ENCODE results near the gene PRRC2B. TPM values are rescaled to one million over a fixed set of nuclear protein-coding genes. Genes with fewer than 3 reads are reported as not detected.

Gene PRRC2B
- total and polyA plus RNA-seq, 11 donors = 59.9 to 193 (median 118) TPM

GRCh38 chr9:131386281-131386680 is 7.6 kb upstream of the PRRC2B start:
- no peaks in the 10 kb centered on the region for H3K36me3 ChIP-seq
- ATAC-seq = no peak
- 68 to 78% (median 76%) methylated on average over 6 of the region's 6 CpGs for WGBS, 4 donors
- no peak overlapping the region for H3K27ac ChIP-seq
- H3K9me3 ChIP-seq = no peaks in the 10 kb centered on the region
- no peaks in the 10 kb centered on the region for H3K27me3 ChIP-seq
- intact Hi-C loops (cut with DNase I) = loop anchor here in 1 of 10 donors (10.0 kb wide), 1 partner anchor 89 kb away; no protein-coding TSS in a partner anchor
- DNase-seq = no peak
- peaks cover 0 to 21% (median 12%) of the 10 kb centered on the region in 12 donors for H3K4me1 ChIP-seq
- no peak overlapping the region for H3K4me3 ChIP-seq
- no peak for TF ChIP-seq POLR2A (IDR thresholded peaks at IDR 0.05)
- TF ChIP-seq, protein P1, sequence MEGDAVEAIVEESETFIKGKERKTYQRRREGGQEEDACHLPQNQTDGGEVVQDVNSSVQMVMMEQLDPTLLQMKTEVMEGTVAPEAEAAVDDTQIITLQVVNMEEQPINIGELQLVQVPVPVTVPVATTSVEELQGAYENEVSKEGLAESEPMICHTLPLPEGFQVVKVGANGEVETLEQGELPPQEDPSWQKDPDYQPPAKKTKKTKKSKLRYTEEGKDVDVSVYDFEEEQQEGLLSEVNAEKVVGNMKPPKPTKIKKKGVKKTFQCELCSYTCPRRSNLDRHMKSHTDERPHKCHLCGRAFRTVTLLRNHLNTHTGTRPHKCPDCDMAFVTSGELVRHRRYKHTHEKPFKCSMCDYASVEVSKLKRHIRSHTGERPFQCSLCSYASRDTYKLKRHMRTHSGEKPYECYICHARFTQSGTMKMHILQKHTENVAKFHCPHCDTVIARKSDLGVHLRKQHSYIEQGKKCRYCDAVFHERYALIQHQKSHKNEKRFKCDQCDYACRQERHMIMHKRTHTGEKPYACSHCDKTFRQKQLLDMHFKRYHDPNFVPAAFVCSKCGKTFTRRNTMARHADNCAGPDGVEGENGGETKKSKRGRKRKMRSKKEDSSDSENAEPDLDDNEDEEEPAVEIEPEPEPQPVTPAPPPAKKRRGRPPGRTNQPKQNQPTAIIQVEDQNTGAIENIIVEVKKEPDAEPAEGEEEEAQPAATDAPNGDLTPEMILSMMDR (IDR thresholded peaks at IDR 0.05) = peak in 3 of 12 donors; percentile 7 to 26 (median 9)

DNA sequence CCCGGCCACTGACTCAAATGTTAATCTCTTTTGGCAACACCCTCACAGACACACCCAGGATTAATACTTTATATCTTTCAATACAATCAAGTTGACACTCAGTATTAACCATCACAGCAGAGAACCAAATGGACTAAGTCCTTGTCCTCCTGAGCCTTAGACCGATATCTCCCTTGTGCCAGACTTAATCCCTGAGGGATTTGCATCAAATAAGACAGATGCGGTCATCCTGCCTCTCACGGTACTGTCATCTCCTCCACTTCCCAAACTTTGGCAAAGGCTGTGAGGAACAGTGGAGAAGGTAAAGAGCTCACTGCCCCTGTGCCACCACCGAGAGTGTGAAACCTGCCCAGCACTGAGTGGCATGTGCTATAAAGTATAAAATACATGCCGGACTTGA is 6.5 kb upstream of the PRRC2B start:
- no peaks in the 10 kb centered on the region for H3K9me3 ChIP-seq
- peaks cover 0 to 19% (median 11%) of the 10 kb centered on the region in 12 donors for H3K4me1 ChIP-seq
- no peak overlapping the region for H3K4me3 ChIP-seq
- no peaks in the 10 kb centered on the region for H3K27me3 ChIP-seq
- H3K36me3 ChIP-seq = no peaks in the 10 kb centered on the region
- ATAC-seq (no peak), DNase-seq (no peak)
- H3K27ac ChIP-seq = no peak overlapping the region
- WGBS, 4 donors = 59 to 78% (median 71%) methylated on average over 6 of the region's 6 CpGs
- intact Hi-C loops (cut with DNase I) = loop anchor here in 1 of 10 donors (10.0 kb wide), 1 partner anchor 87 kb away; no protein-coding TSS in a partner anchor
- TF ChIP-seq POLR2A (IDR thresholded peaks at IDR 0.05) = no peak
- TF ChIP-seq, protein P1 (IDR thresholded peaks at IDR 0.05) = no peak

DNA sequence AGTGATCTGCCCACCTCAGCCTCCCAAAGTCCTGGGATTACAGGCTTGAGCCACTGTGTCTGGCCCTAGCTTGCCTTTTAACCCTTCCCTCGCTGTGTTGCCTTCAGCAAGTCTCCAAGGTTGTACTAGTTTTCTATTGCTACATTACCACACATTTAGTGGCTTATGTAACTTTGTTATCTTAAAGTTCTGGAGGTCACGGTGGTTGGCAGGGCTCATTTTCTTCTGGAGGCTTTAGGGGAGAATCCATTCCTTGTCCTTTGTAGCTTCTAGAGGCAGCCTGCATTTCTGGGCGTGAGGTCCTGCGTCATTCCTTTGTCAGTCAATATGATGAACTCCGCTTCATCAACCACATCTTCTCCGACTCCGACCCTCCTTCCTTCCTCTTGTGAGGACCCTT is 2.9 kb upstream of the PRRC2B start:
- ATAC-seq (no peak), DNase-seq (no peak)
- WGBS, 4 donors = 70 to 83% (median 80%) methylated on average over 7 of the region's 7 CpGs
- H3K4me1 ChIP-seq = peaks cover 4 to 22% (median 16%) of the 10 kb centered on the region in 12 donors
- no peaks in the 10 kb centered on the region for H3K27me3 ChIP-seq
- H3K9me3 ChIP-seq = no peaks in the 10 kb centered on the region
- no peak overlapping the region for H3K27ac ChIP-seq
- H3K4me3 ChIP-seq = no peak overlapping the region
- no peak for TF ChIP-seq POLR2A (IDR thresholded peaks at IDR 0.05)
- TF ChIP-seq, protein P1 (IDR thresholded peaks at IDR 0.05) = no peak
- no peaks in the 10 kb centered on the region for H3K36me3 ChIP-seq
- intact Hi-C loops (cut with DNase I) = loop anchor here in 6 of 10 donors (5.0 to 10.0 kb wide), 3 partner anchors 46 to 86 kb away; no protein-coding TSS in a partner anchor

- intact Hi-C loops (cut with DNase I) = loop anchor here in 6 of 10 donors (5.0 to 10.0 kb wide), 3 partner anchors 46 to 86 kb away; no protein-coding TSS in a partner anchor
- 93 to 98% (median 95%) methylated on average over 4 of the region's 4 CpGs for WGBS, 4 donors
- TF ChIP-seq, protein P1 (IDR thresholded peaks at IDR 0.05) = no peak
- no peak for TF ChIP-seq POLR2A (IDR thresholded peaks at IDR 0.05)
- no peak overlapping the region for H3K4me3 ChIP-seq
- no peaks in the 10 kb centered on the region for H3K36me3 ChIP-seq
- H3K27me3 ChIP-seq = no peaks in the 10 kb centered on the region
- peaks cover 4 to 27% (median 18%) of the 10 kb centered on the region in 12 donors for H3K4me1 ChIP-seq
- no peaks in the 10 kb centered on the region for H3K9me3 ChIP-seq
- no peak for ATAC-seq
- DNase-seq = no peak
- H3K27ac ChIP-seq = no peak overlapping the region
Observed at GRCh38 chr9:131391504-131391903, 2.4 kb upstream of the PRRC2B start.
